Ishikawa (cell line): ENCODE results near the gene TSFM.
A peak's percentile ranks its signal among the peaks of the same experiment; 100 is the strongest.

Experiments used
- CEBPB ChIP-seq: IDR thresholded peaks from 2 replicates; pipeline ENCODE4 v1.6.1; 2012
- CREB1 ChIP-seq: IDR thresholded peaks from 2 replicates; pipeline ENCODE4 v1.6.1; 2012; ENCODE audit warnings: low read depth
- EGR1 ChIP-seq: IDR thresholded peaks from 2 replicates; pipeline ENCODE4 v1.6.1; 2012
- EP300 ChIP-seq: IDR thresholded peaks from 2 replicates; pipeline ENCODE4 v1.6.1; 2012; ENCODE audit warnings: borderline replicate concordance
- FOXM1 ChIP-seq: IDR thresholded peaks from 2 replicates; pipeline ENCODE4 v1.6.1; 2012; ENCODE audit warnings: low read depth, borderline replicate concordance
- MAX ChIP-seq: IDR thresholded peaks from 2 replicates; pipeline ENCODE4 v1.6.1; 2012
- NFIC ChIP-seq: IDR thresholded peaks from 2 replicates; pipeline ENCODE4 v1.6.1; 2012
- RAD21 ChIP-seq: IDR thresholded peaks from 2 replicates; pipeline ENCODE4 v1.6.1; 2012; ENCODE audit warnings: low read depth
- TAF1 ChIP-seq: IDR thresholded peaks from 2 replicates; pipeline ENCODE4 v1.6.1; 2012; ENCODE audit warnings: low read depth, mild to moderate bottlenecking
- TCF12 ChIP-seq: IDR thresholded peaks from 2 replicates; pipeline ENCODE4 v1.6.1; 2012; ENCODE audit warnings: low read depth
- TEAD4 ChIP-seq: IDR thresholded peaks from 2 replicates; pipeline ENCODE4 v1.6.1; 2012
- YY1 ChIP-seq: IDR thresholded peaks from 2 replicates; pipeline ENCODE4 v1.6.1; 2012; ENCODE audit warnings: low read depth
- ZBTB7A ChIP-seq: IDR thresholded peaks from 2 replicates; pipeline ENCODE4 v1.6.1; 2012; ENCODE audit warnings: low read depth
- TF ChIP-seq, protein P1 (sequence below): IDR thresholded peaks from 2 replicates; pipeline ENCODE4 v1.6.1; 2012; ENCODE audit warnings: low read depth, mild to moderate bottlenecking
- TF ChIP-seq, protein P2 (sequence below): IDR thresholded peaks from 2 replicates; pipeline ENCODE4 v1.6.1; 2012

TSFM gene

DNA sequence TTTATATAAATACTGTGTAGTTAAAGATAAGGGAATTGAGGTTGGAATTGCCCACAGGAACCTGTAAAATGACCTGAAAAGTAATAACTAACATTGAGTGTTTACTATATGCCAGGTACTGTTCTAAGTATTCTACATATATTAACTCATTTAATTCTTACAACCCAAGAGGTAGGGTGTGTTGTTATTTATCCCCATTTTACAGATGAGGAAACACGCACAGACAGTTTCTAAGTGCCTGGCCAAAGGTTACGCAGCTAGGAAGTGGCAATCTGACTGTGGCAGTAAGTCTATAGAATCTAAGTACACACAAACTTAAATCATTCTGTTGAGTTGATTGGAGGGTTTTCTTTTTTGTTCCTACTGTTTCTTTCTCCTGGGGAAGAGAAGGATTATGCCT lies 38.8 kb upstream of the TSFM start:
- TF ChIP-seq CREB1, result no peak
- no peak for TF ChIP-seq CEBPB
- no peak for TF ChIP-seq NFIC
- TF ChIP-seq YY1, result no peak
- TF ChIP-seq EP300, result no peak
- TF ChIP-seq, protein P1, sequence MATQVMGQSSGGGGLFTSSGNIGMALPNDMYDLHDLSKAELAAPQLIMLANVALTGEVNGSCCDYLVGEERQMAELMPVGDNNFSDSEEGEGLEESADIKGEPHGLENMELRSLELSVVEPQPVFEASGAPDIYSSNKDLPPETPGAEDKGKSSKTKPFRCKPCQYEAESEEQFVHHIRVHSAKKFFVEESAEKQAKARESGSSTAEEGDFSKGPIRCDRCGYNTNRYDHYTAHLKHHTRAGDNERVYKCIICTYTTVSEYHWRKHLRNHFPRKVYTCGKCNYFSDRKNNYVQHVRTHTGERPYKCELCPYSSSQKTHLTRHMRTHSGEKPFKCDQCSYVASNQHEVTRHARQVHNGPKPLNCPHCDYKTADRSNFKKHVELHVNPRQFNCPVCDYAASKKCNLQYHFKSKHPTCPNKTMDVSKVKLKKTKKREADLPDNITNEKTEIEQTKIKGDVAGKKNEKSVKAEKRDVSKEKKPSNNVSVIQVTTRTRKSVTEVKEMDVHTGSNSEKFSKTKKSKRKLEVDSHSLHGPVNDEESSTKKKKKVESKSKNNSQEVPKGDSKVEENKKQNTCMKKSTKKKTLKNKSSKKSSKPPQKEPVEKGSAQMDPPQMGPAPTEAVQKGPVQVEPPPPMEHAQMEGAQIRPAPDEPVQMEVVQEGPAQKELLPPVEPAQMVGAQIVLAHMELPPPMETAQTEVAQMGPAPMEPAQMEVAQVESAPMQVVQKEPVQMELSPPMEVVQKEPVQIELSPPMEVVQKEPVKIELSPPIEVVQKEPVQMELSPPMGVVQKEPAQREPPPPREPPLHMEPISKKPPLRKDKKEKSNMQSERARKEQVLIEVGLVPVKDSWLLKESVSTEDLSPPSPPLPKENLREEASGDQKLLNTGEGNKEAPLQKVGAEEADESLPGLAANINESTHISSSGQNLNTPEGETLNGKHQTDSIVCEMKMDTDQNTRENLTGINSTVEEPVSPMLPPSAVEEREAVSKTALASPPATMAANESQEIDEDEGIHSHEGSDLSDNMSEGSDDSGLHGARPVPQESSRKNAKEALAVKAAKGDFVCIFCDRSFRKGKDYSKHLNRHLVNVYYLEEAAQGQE, result no peak
- TF ChIP-seq ZBTB7A, result no peak
- no peak for TF ChIP-seq RAD21
- TF ChIP-seq EGR1, result no peak
- no peak for TF ChIP-seq TEAD4
- no peak for TF ChIP-seq TAF1
- no peak for TF ChIP-seq FOXM1
- TF ChIP-seq MAX, result no peak
- TF ChIP-seq TCF12, result no peak
- TF ChIP-seq, protein P2, sequence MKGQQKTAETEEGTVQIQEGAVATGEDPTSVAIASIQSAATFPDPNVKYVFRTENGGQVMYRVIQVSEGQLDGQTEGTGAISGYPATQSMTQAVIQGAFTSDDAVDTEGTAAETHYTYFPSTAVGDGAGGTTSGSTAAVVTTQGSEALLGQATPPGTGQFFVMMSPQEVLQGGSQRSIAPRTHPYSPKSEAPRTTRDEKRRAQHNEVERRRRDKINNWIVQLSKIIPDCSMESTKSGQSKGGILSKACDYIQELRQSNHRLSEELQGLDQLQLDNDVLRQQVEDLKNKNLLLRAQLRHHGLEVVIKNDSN, result no peak

DNA sequence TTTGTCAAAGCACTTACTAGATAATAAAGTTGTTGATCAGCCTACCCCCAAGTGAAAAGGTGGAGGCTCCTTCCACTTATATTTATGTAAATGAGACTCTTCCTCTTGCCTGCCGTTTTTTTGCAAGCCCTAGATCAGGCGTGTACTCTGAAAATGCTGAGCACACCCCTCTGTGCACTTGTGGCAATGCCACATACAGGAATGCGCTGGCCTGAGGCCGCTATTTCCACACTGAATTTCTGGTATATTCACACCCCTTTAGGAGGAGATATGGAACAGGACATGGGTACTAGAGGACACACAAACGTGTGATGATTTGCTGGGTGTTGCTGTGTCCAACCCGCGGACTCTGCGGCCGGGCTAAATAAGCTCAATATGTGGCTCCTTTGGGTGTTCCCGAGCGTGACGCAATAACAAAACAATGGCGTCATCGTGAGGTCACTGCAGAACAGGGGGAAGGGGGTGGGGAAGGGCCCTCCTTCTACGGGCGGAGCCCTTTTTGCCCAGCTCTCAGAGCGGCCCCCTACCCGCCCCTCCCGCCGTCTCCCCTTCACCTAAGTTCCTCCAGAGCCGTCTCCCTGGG lies 38.3 kb upstream of the TSFM start:
- TF ChIP-seq CEBPB, result peak; percentile 79
- TF ChIP-seq CREB1, result peak; percentile 98
- TF ChIP-seq TAF1, result no peak; the same call in 1 of the 2 replicates
- TF ChIP-seq YY1, result no peak

- TF ChIP-seq, protein P2, result no peak
- TF ChIP-seq EGR1 (peak; percentile 60; the same call in 1 of the 2 replicates), RAD21 (no peak), TEAD4 (peak; percentile 39), CEBPB (no peak), MAX (peak; percentile 87), ZBTB7A (peak; percentile 91), CREB1 (peak; percentile 55; the same call in 1 of the 2 replicates), TAF1 (no peak; the same call in 1 of the 2 replicates), NFIC (peak; percentile 55; the same call in 1 of the 2 replicates), YY1 (0 out of 2 replicates have a peak, but pooled peaks have one; percentile 12), TCF12 (peak; percentile 19; the same call in 1 of the 2 replicates), FOXM1 (peak; percentile 36; the same call in 1 of the 2 replicates), EP300 (0 out of 2 replicates have a peak, but pooled peaks have one; percentile 5)
- TF ChIP-seq, protein P1, result no peak
These were observed 37.7 kb upstream of the TSFM start, which contains the start of gene TSPAN31 for GRCh38 chr12:57744777-57745484. TSPAN31 (plus strand) TSS chr12:57745039; CDS start chr12:57745155, 116 bp downstream.

- TF ChIP-seq EP300 (no peak), TCF12 (peak; percentile 6; the same call in 1 of the 2 replicates)
These were observed 37.1 kb upstream of the TSFM start for GRCh38 chr12:57745485-57745881.

GRCh38 chr12:57746025-57746424 lies 36.6 kb upstream of the TSFM start:
- TF ChIP-seq TEAD4, result no peak
- TF ChIP-seq RAD21, result no peak
- TF ChIP-seq NFIC, result no peak
- TF ChIP-seq CREB1, result no peak
- TF ChIP-seq ZBTB7A, result no peak
- no peak for TF ChIP-seq CEBPB
- no peak for TF ChIP-seq TAF1

DNA sequence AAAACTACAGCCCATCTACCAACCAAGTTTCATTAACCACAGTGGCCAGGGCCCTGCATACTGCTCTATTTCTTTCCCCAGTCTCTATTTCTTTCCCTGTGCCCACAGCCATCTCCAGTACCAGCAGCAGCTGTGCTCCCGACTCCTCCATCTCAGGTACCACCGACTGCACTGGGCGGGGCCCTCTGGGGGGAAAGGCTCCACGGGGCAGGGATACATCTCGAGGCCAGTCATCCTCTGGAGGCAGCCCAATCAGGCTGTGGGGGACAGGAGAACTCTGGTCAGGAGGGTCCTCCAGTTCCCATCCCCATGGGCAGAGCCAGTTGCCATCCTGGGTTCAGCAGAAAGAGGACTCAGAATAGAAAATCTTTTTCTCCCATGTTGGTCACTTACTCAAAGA lies 33.5 kb upstream of the TSFM start:
- TF ChIP-seq TEAD4 (no peak), EP300 (no peak), MAX (no peak), FOXM1 (no peak), TCF12 (no peak), NFIC (no peak), CREB1 (no peak), TAF1 (no peak), EGR1 (no peak), YY1 (no peak), CEBPB (no peak), ZBTB7A (no peak), RAD21 (no peak)
- TF ChIP-seq, protein P1, result no peak
- TF ChIP-seq, protein P2, result no peak
